Kidney (tissue), 14 donors: ENCODE data around the gene HCRTR1. TPM values are rescaled to one million over a fixed set of nuclear protein-coding genes. Genes with fewer than 3 reads are reported as not detected.

Source experiments
- DNase-seq, 5 donors: peaks; one replicate each; pipeline ENCODE4 v3.0.0-alpha.2; 2013 to 2020
- FAIRE-seq: peaks from 2 replicates; lab custom pipeline; 2012; peaks lifted over from hg19 to GRCh38; lab: Jason Lieb, UNC
- H3K27ac ChIP-seq, 2 donors: one replicate each; pipeline ENCODE4 v1.7.0; 2013; ENCODE audit warnings: low read depth in 2 of 2, low read length in 2 of 2, inconsistent platforms in 1 of 2
- H3K27me3 ChIP-seq: one replicate; pipeline ENCODE4 v1.7.1; 2013; ENCODE audit warnings: low read length, inconsistent platforms; ENCODE audit not compliant: control insufficient read depth, insufficient read depth
- H3K36me3 ChIP-seq, 3 donors: one replicate each; pipeline versions ENCODE4 v1.7.0 to v1.7.1; 2013; ENCODE audit warnings: low read length in 3 of 3, control low read depth in 1 of 3, inconsistent platforms in 1 of 3; ENCODE audit not compliant: insufficient read depth in 3 of 3, control insufficient read depth in 2 of 3
- H3K4me1 ChIP-seq, 3 donors: one replicate each; pipeline versions ENCODE4 v1.7.0 to v1.7.1; 2013; ENCODE audit warnings: low read length in 3 of 3, inconsistent platforms in 1 of 3, low read depth in 1 of 3; ENCODE audit not compliant: control insufficient read depth in 2 of 3, insufficient read depth in 2 of 3
- H3K4me3 ChIP-seq, 3 donors: one replicate each; pipeline versions ENCODE4 v1.7.0 to v1.8.1; 2013; ENCODE audit warnings: low read length in 3 of 3, control low read depth in 1 of 3, inconsistent platforms in 1 of 3
- H3K9ac ChIP-seq, 3 donors: one replicate each; pipeline versions ENCODE4 v1.7.0 to v1.7.1; 2013; ENCODE audit warnings: low read length in 3 of 3, control low read depth in 1 of 3, inconsistent platforms in 1 of 3
- H3K9me3 ChIP-seq, 3 donors: one replicate each; pipeline versions ENCODE4 v1.7.0 to v1.7.1; 2013; ENCODE audit warnings: low read length in 3 of 3, control low read depth in 1 of 3, inconsistent platforms in 1 of 3; ENCODE audit not compliant: control insufficient read depth in 2 of 3, insufficient read depth in 1 of 3
- intact Hi-C: fragments of 100-400 bp; cut with DNase I; formaldehyde crosslinking; loops from one replicate; pipeline ENCODE4 v1.11.1; 2022
- polyA plus RNA-seq: library from polyadenylated mRNA; stranded (reverse); fragments of 350-450 nt; fragmentation: Illumina TruSeq; extraction: RNeasy Lipid Tissue Mini Kit (QIAGEN cat#74804); gene quantifications from one replicate; pipeline ENCODE4 v1.2.3, GENCODE V29; 2014; ENCODE audit warnings: low read depth, low replicate concordance; ENCODE audit not compliant: insufficient read depth
- total RNA-seq: library from RNA; stranded (reverse); fragmentation: NEBNext Ultra II Directional; extraction: Animal tissue kit (Norgen Biotek cat#: 25700); gene quantifications from one replicate; pipeline ENCODE4 v1.2.1, GENCODE V29; 2021
- TF ChIP-seq, protein P1 (sequence below): IDR thresholded peaks from 3 replicates; pipeline ENCODE4 v1.5.1; 2012; ENCODE audit warnings: mild to moderate bottlenecking, moderate library complexity, borderline replicate concordance; ENCODE audit not compliant: insufficient read depth; ENCODE audit errors: extremely low read depth
- donor health status: control.
- donor health status: control.
- donor health status: control.
- donor health status: control.
- donor health status: control.
- donor health status: DM: yes; HTN: yes; CAD: no.
- donor health status: Normal renal cell carcinoma (clear cell type).

The HCRTR1 gene
- total and polyA plus RNA-seq, 2 donors from 2014 or later = 0.35 TPM; not detected in 1

DNA sequence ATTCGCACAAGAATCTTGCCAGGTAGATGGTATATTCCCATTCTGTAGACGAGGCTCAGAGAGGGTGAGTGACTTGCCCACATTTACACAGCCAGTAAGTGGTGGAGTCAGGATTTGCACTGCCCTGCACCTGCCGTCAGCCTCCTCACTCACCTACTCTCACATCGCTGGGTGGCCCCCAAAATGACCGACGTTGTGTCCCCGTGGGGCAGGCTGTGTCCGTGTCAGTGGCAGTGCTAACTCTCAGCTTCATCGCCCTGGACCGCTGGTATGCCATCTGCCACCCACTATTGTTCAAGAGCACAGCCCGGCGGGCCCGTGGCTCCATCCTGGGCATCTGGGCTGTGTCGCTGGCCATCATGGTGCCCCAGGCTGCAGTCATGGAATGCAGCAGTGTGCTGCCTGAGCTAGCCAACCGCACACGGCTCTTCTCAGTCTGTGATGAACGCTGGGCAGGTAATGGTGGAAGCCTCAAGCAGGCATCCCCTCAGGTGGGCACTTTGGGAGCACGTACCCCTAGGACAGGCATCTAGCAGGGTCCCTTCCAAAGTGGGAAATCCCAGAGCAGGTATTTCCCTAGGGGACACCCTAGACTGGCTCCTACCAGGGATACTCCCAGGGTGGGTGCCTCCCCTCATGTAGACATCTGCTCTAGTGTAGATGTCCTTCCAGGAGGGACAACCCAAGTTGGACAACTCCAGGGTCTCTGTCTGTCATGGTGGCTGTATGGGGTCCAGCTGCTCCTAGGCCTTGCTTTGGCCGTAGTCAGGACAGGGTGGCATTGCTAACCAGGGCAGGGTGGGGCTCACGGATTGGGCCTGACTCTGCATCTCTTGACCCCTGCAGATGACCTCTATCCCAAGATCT is 3.4 kb downstream of the HCRTR1 start:
- DNase-seq = no peak
- no peak for FAIRE-seq

DNA sequence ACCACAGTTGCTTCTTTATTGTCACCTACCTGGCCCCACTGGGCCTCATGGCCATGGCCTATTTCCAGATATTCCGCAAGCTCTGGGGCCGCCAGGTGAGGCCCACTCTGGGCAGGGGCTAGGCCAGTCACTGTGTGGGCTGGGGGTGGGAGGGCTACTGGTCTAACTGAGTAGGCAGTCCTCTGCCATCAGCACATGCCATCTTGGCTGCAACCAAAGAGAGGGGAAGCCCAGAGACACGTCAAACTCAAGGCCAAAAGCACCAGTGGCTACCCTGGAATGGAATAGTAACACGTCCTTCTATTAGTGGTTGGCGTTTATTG is 4.0 kb downstream of the HCRTR1 start:
- DNase-seq = no peak
- intact Hi-C loops = no loop called here

More for the DNA sequence above, 3.4 kb downstream of the HCRTR1 start:
- no peak overlapping the region for H3K9ac ChIP-seq
- peaks cover 3% of the 10 kb centered on the region for H3K27me3 ChIP-seq
- intact Hi-C loops = no loop called here
- H3K9me3 ChIP-seq = no peaks in the 10 kb centered on the region
- no peak overlapping the region for H3K4me3 ChIP-seq
- peaks cover 0 to 3% (median 0%) of the 10 kb centered on the region in 3 donors for H3K4me1 ChIP-seq
- H3K27ac ChIP-seq = no peak overlapping the region
- TF ChIP-seq, protein P1, sequence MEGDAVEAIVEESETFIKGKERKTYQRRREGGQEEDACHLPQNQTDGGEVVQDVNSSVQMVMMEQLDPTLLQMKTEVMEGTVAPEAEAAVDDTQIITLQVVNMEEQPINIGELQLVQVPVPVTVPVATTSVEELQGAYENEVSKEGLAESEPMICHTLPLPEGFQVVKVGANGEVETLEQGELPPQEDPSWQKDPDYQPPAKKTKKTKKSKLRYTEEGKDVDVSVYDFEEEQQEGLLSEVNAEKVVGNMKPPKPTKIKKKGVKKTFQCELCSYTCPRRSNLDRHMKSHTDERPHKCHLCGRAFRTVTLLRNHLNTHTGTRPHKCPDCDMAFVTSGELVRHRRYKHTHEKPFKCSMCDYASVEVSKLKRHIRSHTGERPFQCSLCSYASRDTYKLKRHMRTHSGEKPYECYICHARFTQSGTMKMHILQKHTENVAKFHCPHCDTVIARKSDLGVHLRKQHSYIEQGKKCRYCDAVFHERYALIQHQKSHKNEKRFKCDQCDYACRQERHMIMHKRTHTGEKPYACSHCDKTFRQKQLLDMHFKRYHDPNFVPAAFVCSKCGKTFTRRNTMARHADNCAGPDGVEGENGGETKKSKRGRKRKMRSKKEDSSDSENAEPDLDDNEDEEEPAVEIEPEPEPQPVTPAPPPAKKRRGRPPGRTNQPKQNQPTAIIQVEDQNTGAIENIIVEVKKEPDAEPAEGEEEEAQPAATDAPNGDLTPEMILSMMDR = no peak
- no peaks in the 10 kb centered on the region for H3K36me3 ChIP-seq

DNA sequence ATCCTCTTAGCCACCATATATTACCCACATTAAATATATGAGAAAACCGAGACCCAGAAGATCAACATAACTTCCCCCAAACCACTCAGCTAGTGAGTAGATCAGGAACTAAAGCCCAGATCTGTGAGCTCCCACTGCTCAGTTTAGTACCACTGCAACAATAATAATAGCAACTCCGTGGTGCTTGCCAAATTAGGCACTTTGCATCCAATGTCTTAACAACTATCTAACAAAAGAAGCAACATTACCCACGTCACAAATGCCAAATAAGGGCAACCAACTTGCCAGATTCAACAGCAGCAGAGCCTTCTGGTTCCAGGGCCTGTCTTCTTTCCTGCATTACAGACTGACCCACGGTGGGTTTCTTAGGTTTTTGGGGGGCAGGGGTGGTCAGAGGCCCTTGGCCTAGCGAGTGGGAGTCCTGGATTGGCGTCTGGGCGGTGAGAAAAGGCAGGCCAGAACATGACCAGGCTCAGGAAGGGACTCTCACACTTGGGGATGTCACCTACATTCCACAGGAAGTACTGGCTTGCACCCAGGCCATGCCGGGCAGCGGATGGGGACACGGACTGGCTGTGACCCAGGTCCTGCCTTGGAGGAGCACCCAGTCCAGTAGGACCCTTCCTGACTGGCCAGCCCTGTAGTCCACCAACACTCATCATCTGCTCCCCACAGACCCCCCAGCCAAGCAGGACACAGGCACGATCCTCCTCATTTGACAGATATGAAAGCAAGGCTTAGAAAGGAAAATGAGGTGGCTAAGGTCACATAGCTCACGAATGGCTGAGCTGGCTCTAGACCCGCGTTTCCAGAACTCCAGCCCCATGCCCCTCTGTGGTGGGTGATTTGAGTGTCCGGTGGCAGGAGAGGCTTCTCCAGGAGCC is 4.6 kb downstream of the HCRTR1 start:
- peaks cover 0 to 10% (median 0%) of the 10 kb centered on the region in 3 donors for H3K4me1 ChIP-seq
- H3K27ac ChIP-seq = no peak overlapping the region
- H3K9ac ChIP-seq = no peak overlapping the region
- TF ChIP-seq, protein P1 = no peak
- H3K36me3 ChIP-seq = no peaks in the 10 kb centered on the region
- H3K27me3 ChIP-seq = no peaks in the 10 kb centered on the region
- no peaks in the 10 kb centered on the region for H3K9me3 ChIP-seq
- no peak overlapping the region for H3K4me3 ChIP-seq
- intact Hi-C loops = no loop called here
- no peak for FAIRE-seq
- DNase-seq = no peak

More for the DNA sequence above, 4.0 kb downstream of the HCRTR1 start:
- TF ChIP-seq, protein P1 = no peak
- Histone ChIP-seq H3K36me3 (no peaks in the 10 kb centered on the region), H3K27ac (no peak overlapping the region), H3K4me3 (no peak overlapping the region), H3K27me3 (no peaks in the 10 kb centered on the region), H3K4me1 (peaks cover 0 to 4% (median 0%) of the 10 kb centered on the region in 3 donors), H3K9me3 (no peaks in the 10 kb centered on the region), H3K9ac (no peak overlapping the region)
- FAIRE-seq = no peak
